CD4-positive, alpha-beta T cell (primary cell): ENCODE measurements around the gene SLC38A4. TPM values are rescaled to one million over a fixed set of nuclear protein-coding genes. Genes with fewer than 3 reads are reported as not detected.
A peak's percentile ranks its signal among the peaks of the same experiment; 100 is the strongest.

Source experiments
- ATAC-seq: fragments of 200-7000 bp; cut with Tn5 transposase; one replicate; pipeline ENCODE4 v1.10.0; 2022; ENCODE audit warnings: mild to moderate bottlenecking; ENCODE audit not compliant: poor library complexity
- CTCF ChIA-PET: fragments of 350-600 bp; sonication (Branson Sonifier 250); formaldehyde crosslinking; loops from one replicate; lab custom pipeline; 2021; ENCODE audit warnings: antibody characterized with exemption, inconsistent platforms; lab: Charles Lee
- POLR2A ChIA-PET: fragments of 350-600 bp; sonication (Branson Sonifier 250); formaldehyde crosslinking; loops from one replicate; lab custom pipeline; 2021; ENCODE audit warnings: antibody characterized with exemption, inconsistent platforms; lab: Charles Lee
- DNase-seq, 14 experiments: peaks; one replicate each; pipeline ENCODE4 v3.0.0-alpha.2; 2013 to 2020; ENCODE audit warnings: mixed read lengths in 2 of 14
- H3K27ac ChIP-seq, 2 donors: one replicate each; pipeline versions ENCODE4 v1.5.1 to v1.7.0; 2013; ENCODE audit warnings: low read length in 2 of 2, low read depth in 1 of 2, mild to moderate bottlenecking in 1 of 2
- H3K27me3 ChIP-seq, 2 experiments: 1 replicate in 1 of 2; 2 replicates in 1 of 2; pipeline versions ENCODE4 v1.6.1 to v1.7.0; 2013; ENCODE audit warnings: low read length in 2 of 2, control low read depth in 1 of 2, mild to moderate bottlenecking in 1 of 2, moderate library complexity in 1 of 2; ENCODE audit not compliant: insufficient read depth in 2 of 2, control insufficient read depth in 1 of 2
- H3K36me3 ChIP-seq: one replicate; pipeline ENCODE4 v1.6.1; 2013; ENCODE audit warnings: low read length, control low read depth; ENCODE audit not compliant: insufficient read depth
- H3K4me1 ChIP-seq: one replicate; pipeline ENCODE4 v1.6.1; 2013; ENCODE audit warnings: low read length, control low read depth; ENCODE audit not compliant: insufficient read depth
- H3K4me3 ChIP-seq: one replicate; pipeline ENCODE4 v1.5.1; 2013; ENCODE audit warnings: mild to moderate bottlenecking, low read length, moderate library complexity
- H3K9me3 ChIP-seq, 2 experiments: 1 replicate in 1 of 2; 2 replicates in 1 of 2; pipeline versions ENCODE4 v1.6.1 to v1.7.0; 2013; ENCODE audit warnings: low read length in 2 of 2, mild to moderate bottlenecking in 2 of 2, control low read depth in 1 of 2, moderate library complexity in 1 of 2; ENCODE audit not compliant: control insufficient read depth in 1 of 2, insufficient read depth in 1 of 2
- H3K27ac Mint-ChIP-seq: one replicate; pipeline ENCODE4 v1.8.0; 2020; ENCODE audit warnings: mixed read lengths
- H3K27me3 Mint-ChIP-seq: one replicate; pipeline ENCODE4 v1.8.0; 2021; ENCODE audit warnings: mixed read lengths
- H3K36me3 Mint-ChIP-seq: one replicate; pipeline ENCODE4 v1.8.0; 2021; ENCODE audit warnings: low read depth, mixed read lengths
- H3K4me1 Mint-ChIP-seq: one replicate; pipeline ENCODE4 v1.8.0; 2021; ENCODE audit warnings: low read depth, mixed read lengths
- H3K4me3 Mint-ChIP-seq: one replicate; pipeline ENCODE4 v1.8.0; 2020; ENCODE audit warnings: mild to moderate bottlenecking, mixed read lengths
- H3K9me3 Mint-ChIP-seq: one replicate; pipeline ENCODE4 v1.8.0; 2020; ENCODE audit warnings: mixed read lengths
- CTCF ChIP-seq: fragments of 200-600 bp; IDR thresholded peaks from one replicate; pipeline ENCODE4 v1.8.0; 2022; ENCODE audit warnings: antibody characterized with exemption, mild to moderate bottlenecking
- intact Hi-C, 2 experiments: fragments of 100-400 bp; cut with DNase I in 1 of 2; cut with micrococcal nuclease in 1 of 2; formaldehyde crosslinking; loops; one replicate each; pipeline versions ENCODE4 v1.15.1 to v1.9.0; 2023 to 2025; cut with DNase I, micrococcal nuclease
- total RNA-seq, 174 experiments: library from RNA in 2 of 174; stranded (reverse) in 2 of 174; gene quantifications; one replicate each; pipeline ENCODE4 v1.2.3 and lab custom pipeline; 2021 to 2026

Gene SLC38A4
- total RNA-seq, 2 experiments from 2014 or later = not detected

- H3K4me3 Mint-ChIP-seq = no peak overlapping the region
- H3K27ac Mint-ChIP-seq = no peak overlapping the region
- ChIA-PET POLR2A (no interaction called here), CTCF (interaction anchor here (0.8 kb wide), 1 partner anchor 12 kb away, joined by 3 read pairs; no protein-coding TSS in a partner anchor)
- no peaks in the 10 kb centered on the region for H3K9me3 Mint-ChIP-seq
- H3K4me1 Mint-ChIP-seq = peaks cover 6% of the 10 kb centered on the region
- H3K4me3 ChIP-seq = no peak overlapping the region
- H3K36me3 Mint-ChIP-seq = no peaks in the 10 kb centered on the region
- no peaks in the 10 kb centered on the region for H3K27me3 ChIP-seq
- intact Hi-C loops = no loop called here
- no peak overlapping the region for H3K27ac ChIP-seq
- no peaks in the 10 kb centered on the region for H3K27me3 Mint-ChIP-seq
- ATAC-seq = no peak
- DNase-seq = no peak
- H3K9me3 ChIP-seq = no peaks in the 10 kb centered on the region
- no peak for TF ChIP-seq CTCF
- no peaks in the 10 kb centered on the region for H3K36me3 ChIP-seq
- H3K4me1 ChIP-seq = no peaks in the 10 kb centered on the region
Observed at GRCh38 chr12:46814143-46814542, 11.7 kb downstream of the SLC38A4 start.

- CTCF ChIA-PET = no interaction called here
- no peaks in the 10 kb centered on the region for H3K4me1 ChIP-seq
- no peak overlapping the region for H3K27ac Mint-ChIP-seq
Observed at GRCh38 chr12:46811185-46811584, 14.6 kb downstream of the SLC38A4 start.

GRCh38 chr12:46808955-46809697 lies 16.7 kb downstream of the SLC38A4 start:
- no peaks in the 10 kb centered on the region for H3K4me1 ChIP-seq
- Mint-ChIP-seq H3K4me3 (no peak overlapping the region), H3K9me3 (no peaks in the 10 kb centered on the region), H3K27ac (no peak overlapping the region), H3K27me3 (peaks cover 11% of the 10 kb centered on the region), H3K4me1 (peaks cover 6% of the 10 kb centered on the region), H3K36me3 (no peaks in the 10 kb centered on the region)
- DNase-seq (no peak), ATAC-seq (no peak)
- H3K9me3 ChIP-seq = no peaks in the 10 kb centered on the region
- no peak for TF ChIP-seq CTCF
- H3K36me3 ChIP-seq = no peaks in the 10 kb centered on the region
- intact Hi-C loops = no loop called here
- no peak overlapping the region for H3K27ac ChIP-seq
- ChIA-PET POLR2A (no interaction called here), CTCF (no interaction called here)
- no peak overlapping the region for H3K4me3 ChIP-seq
- H3K27me3 ChIP-seq = no peaks in the 10 kb centered on the region

More at GRCh38 chr12:46811185-46811584, 14.6 kb downstream of the SLC38A4 start:
- no peaks in the 10 kb centered on the region for H3K9me3 Mint-ChIP-seq
- H3K27me3 Mint-ChIP-seq = peaks cover 6% of the 10 kb centered on the region
- TF ChIP-seq CTCF = no peak
- POLR2A ChIA-PET = no interaction called here
- intact Hi-C loops = no loop called here
- Histone ChIP-seq H3K4me3 (no peak overlapping the region), H3K27me3 (no peaks in the 10 kb centered on the region), H3K27ac (no peak overlapping the region), H3K36me3 (no peaks in the 10 kb centered on the region), H3K9me3 (no peaks in the 10 kb centered on the region)
- H3K4me3 Mint-ChIP-seq = no peak overlapping the region
- ATAC-seq = peak; percentile 26
- H3K36me3 Mint-ChIP-seq = no peaks in the 10 kb centered on the region
- DNase-seq = peak in 2 of 14 experiments; percentile 4 to 25
- H3K4me1 Mint-ChIP-seq = peaks cover 6% of the 10 kb centered on the region
